K562 (cell line): ENCODE results near the gene SPHK2. TPM values are rescaled to one million over a fixed set of nuclear protein-coding genes. Genes with fewer than 3 reads are reported as not detected.
A peak's percentile ranks its signal among the peaks of the same experiment; 100 is the strongest.

Experiments
- BACH1 ChIP-seq: fragments of 200-800 bp; sonication (Bioruptor generic); IDR thresholded peaks from 2 replicates; pipeline ENCODE4 v1.6.1; 2016; ENCODE audit warnings: missing genetic modification characterization, missing compliant biosample characterization
- CTBP1 ChIP-seq: fragments of 450-650 bp; IDR thresholded peaks from 2 replicates; pipeline ENCODE4 v1.6.1; 2016; ENCODE audit warnings: borderline replicate concordance
- FOXP1 ChIP-seq: sonication (generic); formaldehyde crosslinking; IDR thresholded peaks from 2 replicates; pipeline ENCODE4 v1.8.0; 2022; ENCODE audit warnings: mild to moderate bottlenecking, missing genetic modification reagents
- HDAC1 ChIP-seq, 2 experiments: fragments of 450-650 bp; IDR thresholded peaks; 2 replicates each; pipeline ENCODE4 v1.6.1; 2016 to 2017; ENCODE audit warnings: inconsistent platforms in 1 of 2, mild to moderate bottlenecking in 1 of 2, moderate library complexity in 1 of 2
- HDAC3 ChIP-seq: fragments of 450-650 bp; IDR thresholded peaks from 2 replicates; pipeline ENCODE4 v1.6.1; 2018; ENCODE audit warnings: borderline replicate concordance, mild to moderate bottlenecking, moderate library complexity; ENCODE audit not compliant: partially characterized antibody
- JUN ChIP-seq, 2 experiments: sonication (generic) in 1 of 2; formaldehyde crosslinking in 1 of 2; IDR thresholded peaks; 2 replicates each; pipeline versions ENCODE4 v1.6.1 to v1.8.0; 2012 to 2022; ENCODE audit warnings: borderline replicate concordance in 2 of 2, mild to moderate bottlenecking in 2 of 2, improper control_type of control experiment in 1 of 2, low read depth in 1 of 2, low read length in 1 of 2, missing genetic modification reagents in 1 of 2
- KLF1 ChIP-seq: fragments of 450-650 bp; IDR thresholded peaks from 2 replicates; pipeline ENCODE4 v1.6.1; 2016; ENCODE audit warnings: missing genetic modification characterization, missing compliant biosample characterization
- MECOM ChIP-seq: fragments of 250-450 bp; sonication (Bioruptor Pico); IDR thresholded peaks from 2 replicates; pipeline ENCODE4 v1.8.0; 2022; ENCODE audit warnings: inconsistent platforms
- NCOA6 ChIP-seq: fragments of 450-650 bp; IDR thresholded peaks from 2 replicates; pipeline ENCODE4 v1.6.1; 2017; ENCODE audit warnings: mild to moderate bottlenecking
- PHTF2 ChIP-seq: fragments of 250-450 bp; sonication (Bioruptor Pico); IDR thresholded peaks from 2 replicates; pipeline ENCODE4 v1.5.0; 2021; ENCODE audit warnings: mild to moderate bottlenecking
- SMARCC2 ChIP-seq: fragments of 450-650 bp; IDR thresholded peaks from 2 replicates; pipeline ENCODE4 v1.6.1; 2017; ENCODE audit warnings: antibody characterized with exemption, moderate library complexity, mild to moderate bottlenecking, low read depth
- TAF9B ChIP-seq: fragments of 450-650 bp; IDR thresholded peaks from 2 replicates; pipeline ENCODE4 v1.6.1; 2018; ENCODE audit warnings: mild to moderate bottlenecking; ENCODE audit not compliant: partially characterized antibody
- XRCC3 ChIP-seq: fragments of 450-650 bp; IDR thresholded peaks from 2 replicates; pipeline ENCODE4 v1.6.1; 2017; ENCODE audit warnings: mild to moderate bottlenecking, moderate library complexity
- polyA plus RNA-seq, 8 experiments: library from polyadenylated mRNA; depleted of rRNA in 4 of 8; stranded (reverse) in 5 of 8; unstranded in 3 of 8; fragments of >200 nt; fragmentation: Nextera tagmentation in 2 of 8; fragmentation: Illumina TruSeq in 1 of 8; extraction: Ambion mirVana in 2 of 8; extraction: Trizol in 1 of 8; gene quantifications; 2 replicates each; pipeline versions ENCODE4 v1.2.1 to v1.2.3, GENCODE V29; 2011 to 2014; ENCODE audit warnings: inconsistent platforms in 1 of 8, missing spikeins in 1 of 8
- total RNA-seq, 7 experiments: library from RNA; depleted of rRNA in 6 of 7; stranded (reverse); fragments of >200 nt in 6 of 7; fragmentation: Illumina TruSeq in 2 of 7; extraction: Trizol in 2 of 7; gene quantifications; 2 replicates each; pipeline versions ENCODE4 v1.2.1 to v1.2.3, GENCODE V29; 2011 to 2021; ENCODE audit warnings: low replicate concordance in 1 of 7
- TF ChIP-seq, protein P1 (sequence below): sonication (generic); formaldehyde crosslinking; IDR thresholded peaks from 2 replicates; pipeline ENCODE4 v1.8.0; 2022; ENCODE audit warnings: mild to moderate bottlenecking, missing genetic modification reagents
- TF ChIP-seq, protein P2 (sequence below), 2 experiments: fragments of 250-450 bp in 1 of 2; fragments of 450-650 bp in 1 of 2; sonication (Bioruptor Pico) in 1 of 2; IDR thresholded peaks; 2 replicates each; pipeline versions ENCODE4 v1.6.1 to v1.8.0; 2016 to 2021; ENCODE audit warnings: mild to moderate bottlenecking in 2 of 2, moderate library complexity in 2 of 2, missing compliant biosample characterization in 1 of 2, missing genetic modification characterization in 1 of 2
- TF ChIP-seq, protein P3 (sequence below): fragments of 250-450 bp; sonication (Bioruptor Pico); IDR thresholded peaks from 2 replicates; pipeline ENCODE4 v1.5.0; 2020; ENCODE audit warnings: mild to moderate bottlenecking, borderline replicate concordance
- TF ChIP-seq, protein P4 (sequence below): fragments of 200-800 bp; sonication (Bioruptor generic); IDR thresholded peaks from 2 replicates; pipeline ENCODE4 v1.6.1; 2017; ENCODE audit warnings: missing genetic modification characterization, missing compliant biosample characterization

Gene SPHK2
- total and polyA plus RNA-seq, 9 of the 15 experiments (the other 6 are each of a cell fraction or from before 2014, with no cell fraction given), result 0.10 to 15.2 (median 2.9) TPM

DNA sequence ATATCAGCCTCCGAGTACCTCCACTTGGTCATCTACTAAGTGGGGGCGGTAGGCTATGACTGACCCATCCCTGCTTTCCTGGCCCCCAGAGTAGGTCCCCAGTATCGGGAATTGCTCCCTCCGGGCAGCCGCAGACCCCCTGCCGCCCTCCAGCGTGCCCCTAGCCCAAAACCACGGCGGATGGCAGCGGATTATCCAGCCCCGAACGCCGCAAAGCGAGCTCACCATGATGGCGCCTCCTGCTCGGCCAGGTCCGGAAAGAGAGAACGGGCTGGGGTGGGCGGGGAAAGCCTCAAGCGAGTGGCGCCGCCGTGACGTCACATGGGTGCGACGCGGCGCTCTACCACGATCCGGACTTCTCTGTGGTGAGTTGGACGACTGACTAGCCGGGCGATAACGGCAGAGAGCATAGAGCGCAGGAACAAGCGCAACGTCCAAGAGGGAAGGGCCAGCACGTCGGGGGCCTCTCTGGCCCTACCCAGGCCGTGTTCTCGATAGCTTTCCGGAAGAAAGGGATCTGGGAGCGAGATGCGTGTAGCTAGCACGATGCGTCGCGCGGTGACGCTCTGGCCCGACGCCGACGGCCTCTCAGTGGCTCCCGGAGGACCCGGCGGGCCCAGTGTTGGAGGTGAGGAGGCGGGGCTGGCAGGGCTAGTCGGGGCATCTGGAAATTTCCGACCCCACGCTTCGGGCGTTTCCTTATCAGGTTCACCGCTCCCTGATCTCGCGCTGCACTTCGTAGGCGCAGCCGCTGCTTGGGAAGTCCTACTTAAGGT, at the start of gene SPHK2, which contains the start of gene RPL18 (continued):
- TF ChIP-seq SMARCC2 (0 out of 2 replicates have a peak, but pooled peaks have one; percentile 31), PHTF2 (CRISPR knock-in tag) (no peak), CTBP1 (peak; percentile 86; the same call in 1 of the 2 replicates), KLF1 (tag) (peak; percentile 70), MECOM (CRISPR knock-in tag) (no peak), JUN (IDR thresholded peaks at IDR 0.05; ENCODE audit: borderline replicate concordance, low read depth, low read length) (peak; percentile 63; the same call in 1 of the 2 replicates), JUN (CRISPR knock-in tag; IDR thresholded peaks at IDR 0.05; ENCODE audit: borderline replicate concordance) (0 out of 2 replicates have a peak, but pooled peaks have one; percentile 65), BACH1 (tag) (no peak), TAF9B (peak; percentile 96), FOXP1 (CRISPR knock-in tag) (peak; percentile 49; the same call in 1 of the 2 replicates), HDAC3 (peak; percentile 36), HDAC1 (IDR thresholded peaks at IDR 0.05) (peak in 1 of 2 experiments; percentile 44; a peak in 1 of 4 replicates), NCOA6 (peak; percentile 93), XRCC3 (no peak)
- TF ChIP-seq, protein P1, sequence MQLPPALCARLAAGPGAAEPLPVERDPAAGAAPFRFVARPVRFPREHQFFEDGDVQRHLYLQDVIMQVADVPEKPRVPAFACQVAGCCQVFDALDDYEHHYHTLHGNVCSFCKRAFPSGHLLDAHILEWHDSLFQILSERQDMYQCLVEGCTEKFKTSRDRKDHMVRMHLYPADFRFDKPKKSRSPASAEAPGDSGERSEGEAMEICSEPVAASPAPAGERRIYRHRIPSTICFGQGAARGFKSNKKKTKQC, result 0 out of 2 replicates have a peak, but pooled peaks have one; percentile 48
- TF ChIP-seq, protein P2, sequence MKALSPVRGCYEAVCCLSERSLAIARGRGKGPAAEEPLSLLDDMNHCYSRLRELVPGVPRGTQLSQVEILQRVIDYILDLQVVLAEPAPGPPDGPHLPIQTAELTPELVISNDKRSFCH (CRISPR knock-in tag; IDR thresholded peaks at IDR 0.05), result no peak
- TF ChIP-seq, protein P2 (tag; IDR thresholded peaks at IDR 0.05), result peak; percentile 48; the same call in 1 of the 2 replicates
- TF ChIP-seq, protein P3, sequence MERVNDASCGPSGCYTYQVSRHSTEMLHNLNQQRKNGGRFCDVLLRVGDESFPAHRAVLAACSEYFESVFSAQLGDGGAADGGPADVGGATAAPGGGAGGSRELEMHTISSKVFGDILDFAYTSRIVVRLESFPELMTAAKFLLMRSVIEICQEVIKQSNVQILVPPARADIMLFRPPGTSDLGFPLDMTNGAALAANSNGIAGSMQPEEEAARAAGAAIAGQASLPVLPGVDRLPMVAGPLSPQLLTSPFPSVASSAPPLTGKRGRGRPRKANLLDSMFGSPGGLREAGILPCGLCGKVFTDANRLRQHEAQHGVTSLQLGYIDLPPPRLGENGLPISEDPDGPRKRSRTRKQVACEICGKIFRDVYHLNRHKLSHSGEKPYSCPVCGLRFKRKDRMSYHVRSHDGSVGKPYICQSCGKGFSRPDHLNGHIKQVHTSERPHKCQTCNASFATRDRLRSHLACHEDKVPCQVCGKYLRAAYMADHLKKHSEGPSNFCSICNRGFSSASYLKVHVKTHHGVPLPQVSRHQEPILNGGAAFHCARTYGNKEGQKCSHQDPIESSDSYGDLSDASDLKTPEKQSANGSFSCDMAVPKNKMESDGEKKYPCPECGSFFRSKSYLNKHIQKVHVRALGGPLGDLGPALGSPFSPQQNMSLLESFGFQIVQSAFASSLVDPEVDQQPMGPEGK (CRISPR knock-in tag), result no peak
- TF ChIP-seq, protein P4, sequence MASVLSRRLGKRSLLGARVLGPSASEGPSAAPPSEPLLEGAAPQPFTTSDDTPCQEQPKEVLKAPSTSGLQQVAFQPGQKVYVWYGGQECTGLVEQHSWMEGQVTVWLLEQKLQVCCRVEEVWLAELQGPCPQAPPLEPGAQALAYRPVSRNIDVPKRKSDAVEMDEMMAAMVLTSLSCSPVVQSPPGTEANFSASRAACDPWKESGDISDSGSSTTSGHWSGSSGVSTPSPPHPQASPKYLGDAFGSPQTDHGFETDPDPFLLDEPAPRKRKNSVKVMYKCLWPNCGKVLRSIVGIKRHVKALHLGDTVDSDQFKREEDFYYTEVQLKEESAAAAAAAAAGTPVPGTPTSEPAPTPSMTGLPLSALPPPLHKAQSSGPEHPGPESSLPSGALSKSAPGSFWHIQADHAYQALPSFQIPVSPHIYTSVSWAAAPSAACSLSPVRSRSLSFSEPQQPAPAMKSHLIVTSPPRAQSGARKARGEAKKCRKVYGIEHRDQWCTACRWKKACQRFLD (CRISPR knock-in tag), result peak; percentile 84
